Nasal cavity respiratory epithelium epithelial cell of viscerocranial mucosa (primary cell): ENCODE results near the gene TCAIM. TPM values are rescaled to one million over a fixed set of nuclear protein-coding genes. Genes with fewer than 3 reads are reported as not detected.

Experiments
- total RNA-seq: library from RNA; depleted of rRNA; stranded (reverse); fragments of >200 nt; gene quantifications from 2 replicates; pipeline ENCODE4 v1.2.3, GENCODE V29; 2014

Gene TCAIM, protein sequence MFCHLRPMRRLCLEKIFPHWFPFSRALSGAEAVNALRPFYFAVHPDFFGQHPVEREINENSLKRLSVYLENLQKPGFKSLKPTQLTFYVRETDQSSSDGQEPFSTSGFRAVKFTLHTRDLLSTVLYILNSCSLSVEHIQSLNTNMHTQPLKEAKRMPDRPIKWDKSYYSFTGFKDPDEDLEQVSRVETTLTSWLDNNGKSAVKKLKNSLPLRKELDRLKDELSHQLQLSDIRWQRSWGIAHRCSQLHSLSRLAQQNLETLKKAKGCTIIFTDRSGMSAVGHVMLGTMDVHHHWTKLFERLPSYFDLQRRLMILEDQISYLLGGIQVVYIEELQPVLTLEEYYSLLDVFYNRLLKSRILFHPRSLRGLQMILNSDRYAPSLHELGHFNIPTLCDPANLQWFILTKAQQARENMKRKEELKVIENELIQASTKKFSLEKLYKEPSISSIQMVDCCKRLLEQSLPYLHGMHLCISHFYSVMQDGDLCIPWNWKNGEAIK
- 30.6 and 38.6 TPM in 2 replicates for total RNA-seq

DNA sequence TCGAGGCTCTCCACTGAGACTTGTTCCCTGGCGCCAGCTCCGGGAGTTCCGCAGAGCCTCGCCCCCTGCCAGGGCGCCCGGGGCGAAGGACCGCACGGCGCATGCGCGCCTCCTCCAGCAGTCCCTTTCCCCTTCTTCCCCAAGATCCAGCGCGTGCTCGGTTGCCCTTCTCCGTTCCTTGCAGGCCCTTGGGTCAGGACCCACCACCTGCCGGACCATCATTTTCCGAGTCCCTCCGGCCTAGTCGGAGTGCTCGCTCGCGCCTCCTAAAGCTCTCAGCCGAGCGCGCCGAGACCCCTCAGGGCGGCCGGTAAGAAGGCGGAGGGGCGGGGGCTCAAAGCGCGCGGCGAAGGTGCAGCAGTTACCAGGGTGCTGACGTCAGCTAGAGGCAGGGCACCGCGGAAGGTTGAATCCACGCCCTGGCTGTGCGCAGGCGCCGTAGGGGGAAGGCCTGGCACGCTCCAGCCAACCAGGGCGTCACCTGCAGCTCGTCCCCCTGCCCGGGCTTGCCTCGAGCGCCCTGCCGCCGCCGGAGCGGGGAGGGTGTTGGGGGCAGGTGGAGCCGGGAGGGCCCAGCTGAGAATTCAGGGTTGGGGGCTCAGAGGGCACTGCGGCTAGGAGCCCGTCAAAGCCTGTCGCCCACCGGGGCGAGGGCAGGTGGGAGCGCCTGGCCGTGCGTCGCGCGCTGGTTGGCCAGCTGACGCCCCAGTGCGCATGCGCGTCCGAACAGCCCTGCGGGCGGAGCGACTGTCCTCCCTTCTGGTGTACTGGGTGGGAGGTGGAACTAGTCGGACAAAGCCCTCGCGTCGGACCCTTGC lies at the start of gene TCAIM:
Gene TCAIM, plus strand, starts transcription at position 757 of the 818 bp plus-strand sequence. CDS start 16,017 bp downstream, outside the sequence.

Other genes with a start within 250 kb of the TCAIM start
- gene TOPAZ1, start 96.9 kb upstream of the TCAIM start, total RNA-seq = not detected in 2 replicates
- 4.4 and 12.8 TPM in 2 replicates for gene ZNF445, start 138.9 kb downstream of the TCAIM start, total RNA-seq
- gene ZKSCAN7, start 216.4 kb downstream of the TCAIM start, total RNA-seq = 2.7 and 7.8 TPM in 2 replicates
- gene ZNF660, start 246.2 kb downstream of the TCAIM start, total RNA-seq = 0.34 and 0.78 TPM in 2 replicates